ENCODE measurements around the gene PLCH2.

The PLCH2 gene

GRCh38 chr1:2466270-2466665, 9.8 kb upstream of the PLCH2 start:
- TF ChIP-seq CTCF (conservative IDR thresholded peaks at IDR 0.05; ENCODE audit: low read depth, low read length), result no peak
- no peak for DNase-seq (ENCODE audit: low read depth)
- H3K4me3 ChIP-seq (ENCODE audit: low read length), result no peak overlapping the region

- no peak overlapping the region for H3K4me3 ChIP-seq (ENCODE audit: low read length)
- no peak for TF ChIP-seq CTCF (conservative IDR thresholded peaks at IDR 0.05; ENCODE audit: low read depth, low read length)
- DNase-seq (ENCODE audit: low read depth), result no peak
Measured at GRCh38 chr1:2466958-2467554, 9.0 kb upstream of the PLCH2 start.

GRCh38 chr1:2468041-2468472, 8.0 kb upstream of the PLCH2 start:
- TF ChIP-seq CTCF (conservative IDR thresholded peaks at IDR 0.05; ENCODE audit: low read depth, low read length), result no peak
- H3K4me3 ChIP-seq (ENCODE audit: low read length), result no peak overlapping the region
- no peak for DNase-seq (ENCODE audit: low read depth)

GRCh38 chr1:2468540-2468939, 7.5 kb upstream of the PLCH2 start:
- no peak for TF ChIP-seq CTCF (conservative IDR thresholded peaks at IDR 0.05; ENCODE audit: low read depth, low read length)
- H3K4me3 ChIP-seq (ENCODE audit: low read length), result no peak overlapping the region
- no peak for DNase-seq (ENCODE audit: low read depth)

- H3K4me3 ChIP-seq (ENCODE audit: low read length), result no peak overlapping the region
- TF ChIP-seq CTCF (conservative IDR thresholded peaks at IDR 0.05; ENCODE audit: low read depth, low read length), result no peak
- DNase-seq (ENCODE audit: low read depth), result no peak
Measured at GRCh38 chr1:2469103-2469940, 6.8 kb upstream of the PLCH2 start.

GRCh38 chr1:2470290-2471158, 5.6 kb upstream of the PLCH2 start:
- no peak for DNase-seq (ENCODE audit: low read depth)
- no peak overlapping the region for H3K4me3 ChIP-seq (ENCODE audit: low read length)
- no peak for TF ChIP-seq CTCF (conservative IDR thresholded peaks at IDR 0.05; ENCODE audit: low read depth, low read length)
